Stomach (tissue), 4 donors: ENCODE data around the gene QRICH1.

Experiments
- EP300 ChIP-seq: sonication (generic); formaldehyde crosslinking; IDR thresholded peaks from one replicate; pipeline ENCODE4 v1.6.1; 2017; ENCODE audit warnings: antibody characterized with exemption
- POLR2A ChIP-seq, 4 donors: fragments of 450-650 bp; IDR thresholded peaks; one replicate each; pipeline ENCODE4 v1.6.1; 2016; ENCODE audit warnings: antibody characterized with exemption in 4 of 4, control low read depth in 2 of 4, mild to moderate bottlenecking in 1 of 4, moderate library complexity in 1 of 4
- POLR2AphosphoS5 ChIP-seq, 3 donors: sonication (generic); formaldehyde crosslinking; IDR thresholded peaks; one replicate each; pipeline ENCODE4 v1.6.1; 2016; ENCODE audit warnings: antibody characterized with exemption in 3 of 3
- TF ChIP-seq, protein P1 (sequence below), 7 experiments: fragments of 450-650 bp in 4 of 7; fragments of 200-600 bp in 3 of 7; sonication (generic) in 3 of 7; IDR thresholded peaks; one replicate each; pipeline ENCODE4 v1.5.1; 2016 to 2019; ENCODE audit warnings: antibody characterized with exemption in 7 of 7, control low read depth in 2 of 7, mild to moderate bottlenecking in 1 of 7

DNA sequence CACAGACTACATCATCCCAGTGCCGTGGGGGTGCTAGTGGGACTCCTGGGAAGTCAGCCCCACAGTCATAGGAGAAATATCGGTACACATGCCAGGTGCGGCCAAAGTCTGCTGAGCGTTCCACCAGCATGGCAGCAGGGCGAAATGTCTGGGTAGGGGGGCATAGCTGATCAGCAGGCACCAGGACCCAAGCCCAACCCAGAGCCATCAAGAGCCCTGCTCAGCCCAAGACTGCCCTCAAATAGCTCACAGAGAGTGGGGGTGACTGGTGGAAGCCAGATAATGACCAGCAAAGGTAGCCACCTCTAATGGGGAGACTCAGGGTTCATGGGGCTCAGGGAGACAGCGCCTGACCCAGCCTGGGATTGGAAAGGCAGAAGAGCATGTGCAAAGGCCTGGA lies 37.7 kb upstream of the QRICH1 start:
- TF ChIP-seq, protein P1, sequence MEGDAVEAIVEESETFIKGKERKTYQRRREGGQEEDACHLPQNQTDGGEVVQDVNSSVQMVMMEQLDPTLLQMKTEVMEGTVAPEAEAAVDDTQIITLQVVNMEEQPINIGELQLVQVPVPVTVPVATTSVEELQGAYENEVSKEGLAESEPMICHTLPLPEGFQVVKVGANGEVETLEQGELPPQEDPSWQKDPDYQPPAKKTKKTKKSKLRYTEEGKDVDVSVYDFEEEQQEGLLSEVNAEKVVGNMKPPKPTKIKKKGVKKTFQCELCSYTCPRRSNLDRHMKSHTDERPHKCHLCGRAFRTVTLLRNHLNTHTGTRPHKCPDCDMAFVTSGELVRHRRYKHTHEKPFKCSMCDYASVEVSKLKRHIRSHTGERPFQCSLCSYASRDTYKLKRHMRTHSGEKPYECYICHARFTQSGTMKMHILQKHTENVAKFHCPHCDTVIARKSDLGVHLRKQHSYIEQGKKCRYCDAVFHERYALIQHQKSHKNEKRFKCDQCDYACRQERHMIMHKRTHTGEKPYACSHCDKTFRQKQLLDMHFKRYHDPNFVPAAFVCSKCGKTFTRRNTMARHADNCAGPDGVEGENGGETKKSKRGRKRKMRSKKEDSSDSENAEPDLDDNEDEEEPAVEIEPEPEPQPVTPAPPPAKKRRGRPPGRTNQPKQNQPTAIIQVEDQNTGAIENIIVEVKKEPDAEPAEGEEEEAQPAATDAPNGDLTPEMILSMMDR (IDR thresholded peaks at IDR 0.05), result no peak
- TF ChIP-seq POLR2AphosphoS5 (IDR thresholded peaks at IDR 0.05) (no peak), POLR2A (IDR thresholded peaks at IDR 0.05) (no peak), EP300 (no peak)
